DOHH2 (cell line): ENCODE results near the gene HMGCLL1.

Experiments
- H3F3A ChIP-seq: fragments of 200-600 bp; sonication (generic), shearing (Covaris generic); 2 replicates; pipeline ENCODE4 v1.6.0; 2016; ENCODE audit warnings: antibody characterized with exemption, mild to moderate bottlenecking; ENCODE audit not compliant: control insufficient read depth, insufficient read depth
- H3K27ac ChIP-seq: fragments of 200-600 bp; sonication (generic); 2 replicates; pipeline ENCODE4 v1.5.1; 2014; ENCODE audit warnings: low read depth, mild to moderate bottlenecking, low read length, moderate library complexity
- H3K27me3 ChIP-seq: fragments of 200-600 bp; sonication (generic); 2 replicates; pipeline ENCODE4 v1.6.1; 2014; ENCODE audit warnings: mild to moderate bottlenecking, low read length, mixed read lengths; ENCODE audit not compliant: control insufficient read depth
- H3K36me3 ChIP-seq: fragments of 200-600 bp; sonication (generic); 2 replicates; pipeline ENCODE4 v1.6.1; 2014; ENCODE audit warnings: mild to moderate bottlenecking, low read length, moderate library complexity, mixed read lengths; ENCODE audit not compliant: control insufficient read depth
- H3K4me1 ChIP-seq: fragments of 200-600 bp; sonication (generic); 2 replicates; pipeline ENCODE4 v1.6.1; 2014; ENCODE audit warnings: mild to moderate bottlenecking, low read length, mixed read lengths; ENCODE audit not compliant: control insufficient read depth
- H3K4me2 ChIP-seq: fragments of 200-600 bp; sonication (generic); 2 replicates; pipeline ENCODE4 v1.6.0; 2014; ENCODE audit warnings: mild to moderate bottlenecking, low read length, moderate library complexity
- H3K4me3 ChIP-seq: fragments of 200-600 bp; sonication (generic); 2 replicates; pipeline ENCODE4 v1.5.1; 2014; ENCODE audit warnings: mild to moderate bottlenecking, low read length, mixed read lengths
- H3K79me2 ChIP-seq: fragments of 200-600 bp; sonication (generic); 2 replicates; pipeline ENCODE4 v1.6.1; 2014; ENCODE audit warnings: mild to moderate bottlenecking, low read length, mixed read lengths; ENCODE audit not compliant: control insufficient read depth
- H3K9me2 ChIP-seq: fragments of 200-600 bp; sonication (generic); replicated peaks from 2 replicates; pipeline ENCODE4 v1.6.1; 2014; ENCODE audit warnings: mild to moderate bottlenecking, low read length, mixed read lengths; ENCODE audit not compliant: control insufficient read depth
- H3K9me3 ChIP-seq: fragments of 200-600 bp; sonication (generic); 2 replicates; pipeline ENCODE4 v1.6.1; 2014; ENCODE audit warnings: antibody characterized with exemption, low read length, mixed read lengths; ENCODE audit not compliant: control insufficient read depth, insufficient read depth
- H4K20me1 ChIP-seq: fragments of 200-600 bp; sonication (generic); 2 replicates; pipeline ENCODE4 v1.6.0; 2014; ENCODE audit warnings: low read depth, mild to moderate bottlenecking, antibody characterized with exemption, low read length, moderate library complexity; ENCODE audit not compliant: control insufficient read depth, insufficient read depth
- CTCF ChIP-seq: fragments of 200-600 bp; sonication (generic); IDR thresholded peaks from one replicate; pipeline ENCODE4 v1.5.1; 2014; ENCODE audit warnings: antibody characterized with exemption, mild to moderate bottlenecking, low read depth, low read length; ENCODE audit not compliant: poor library complexity, severe bottlenecking
- EZH2phosphoT487 ChIP-seq: fragments of 200-600 bp; sonication (generic); IDR thresholded peaks from 2 replicates; pipeline ENCODE4 v1.6.1; 2017; ENCODE audit warnings: borderline replicate concordance, mild to moderate bottlenecking, antibody characterized with exemption, low read length, moderate library complexity, mixed read lengths

HMGCLL1 gene

GRCh38 chr6:55545791-55546190 is 33.2 kb downstream of the HMGCLL1 start:
- Histone ChIP-seq H3K4me3 (no peak overlapping the region), H3K4me2 (no peak overlapping the region), H3K79me2 (no peaks in the 10 kb centered on the region), H3K27ac (no peak overlapping the region), H3K9me2 (no peaks in the 10 kb centered on the region), H3K36me3 (no peaks in the 10 kb centered on the region), H3K4me1 (no peaks in the 10 kb centered on the region), H4K20me1 (no peaks in the 10 kb centered on the region), H3K9me3 (no peaks in the 10 kb centered on the region), H3F3A (no peaks in the 10 kb centered on the region), H3K27me3 (no peaks in the 10 kb centered on the region)
- no peak for TF ChIP-seq EZH2phosphoT487
- no peak for TF ChIP-seq CTCF

- H3K4me3 ChIP-seq = no peak overlapping the region
Observed at GRCh38 chr6:55543633-55544309, 35.2 kb downstream of the HMGCLL1 start.

GRCh38 chr6:55541024-55541423 is 38.0 kb downstream of the HMGCLL1 start:
- Histone ChIP-seq H3K27ac (no peak overlapping the region), H3F3A (no peaks in the 10 kb centered on the region), H3K79me2 (no peaks in the 10 kb centered on the region), H3K4me3 (no peak overlapping the region), H3K27me3 (no peaks in the 10 kb centered on the region), H3K9me2 (no peaks in the 10 kb centered on the region), H4K20me1 (no peaks in the 10 kb centered on the region), H3K4me2 (no peak overlapping the region), H3K36me3 (no peaks in the 10 kb centered on the region), H3K4me1 (no peaks in the 10 kb centered on the region), H3K9me3 (no peaks in the 10 kb centered on the region)
- no peak for TF ChIP-seq EZH2phosphoT487
- no peak for TF ChIP-seq CTCF

More at GRCh38 chr6:55543633-55544309, 35.2 kb downstream of the HMGCLL1 start:
- H3K4me1 ChIP-seq = no peaks in the 10 kb centered on the region
- no peaks in the 10 kb centered on the region for H3K9me3 ChIP-seq
- no peaks in the 10 kb centered on the region for H3K9me2 ChIP-seq
- no peaks in the 10 kb centered on the region for H4K20me1 ChIP-seq
- H3K36me3 ChIP-seq = no peaks in the 10 kb centered on the region
- no peaks in the 10 kb centered on the region for H3F3A ChIP-seq
- no peak overlapping the region for H3K27ac ChIP-seq
- H3K27me3 ChIP-seq = no peaks in the 10 kb centered on the region
- no peak overlapping the region for H3K4me2 ChIP-seq
- no peaks in the 10 kb centered on the region for H3K79me2 ChIP-seq
- TF ChIP-seq CTCF = no peak
